Activated CD4-positive, CD25-positive, alpha-beta regulatory T cell treated with anti-CD3 and anti-CD28 coated beads, Interleukin-2, amount 50 U/mL, for 16 hours (primary cell): ENCODE results near the gene ECM1.
A peak's percentile ranks its signal among the peaks of the same experiment; 100 is the strongest.

Experiments used
- DNase-seq: peaks from one replicate; pipeline ENCODE4 v3.0.0-alpha.2; 2020; ENCODE audit warnings: low read depth, low spot score

ECM1 gene

GRCh38 chr1:150511985-150512660 is 4.2 kb downstream of the ECM1 start:
- DNase-seq: no peak

GRCh38 chr1:150512846-150513245 is 4.9 kb downstream of the ECM1 start:
- DNase-seq: no peak

- DNase-seq: no peak
Measured at GRCh38 chr1:150513351-150513791, 5.5 kb downstream of the ECM1 start.

GRCh38 chr1:150514260-150514659 is 6.4 kb downstream of the ECM1 start:
- DNase-seq: no peak

GRCh38 chr1:150514913-150515327 is 7.0 kb downstream of the ECM1 start:
- DNase-seq: no peak

- DNase-seq: peak; percentile 79
Measured at GRCh38 chr1:150515328-150516049, 7.6 kb downstream of the ECM1 start, which contains the start of gene FALEC. FALEC (plus strand) TSS chr1:150515752.

GRCh38 chr1:150516050-150516591 is 8.2 kb downstream of the ECM1 start:
- DNase-seq: no peak

GRCh38 chr1:150516616-150517015 is 8.7 kb downstream of the ECM1 start:
- no peak for DNase-seq

GRCh38 chr1:150521196-150521968 is 13.5 kb downstream of the ECM1 start:
- DNase-seq: no peak

- no peak for DNase-seq
Measured at GRCh38 chr1:150525348-150525747, 17.4 kb downstream of the ECM1 start.

GRCh38 chr1:150528196-150528595 is 20.3 kb downstream of the ECM1 start:
- DNase-seq: no peak

GRCh38 chr1:150529017-150529416 is 21.1 kb downstream of the ECM1 start:
- DNase-seq: no peak

- DNase-seq: no peak
Measured at GRCh38 chr1:150530491-150531159, 22.7 kb downstream of the ECM1 start.

- DNase-seq: no peak
Measured at GRCh38 chr1:150532860-150533259, 25.0 kb downstream of the ECM1 start.

GRCh38 chr1:150534002-150534401 is 26.1 kb downstream of the ECM1 start:
- no peak for DNase-seq

GRCh38 chr1:150535511-150536287 is 27.8 kb downstream of the ECM1 start:
- DNase-seq: no peak

GRCh38 chr1:150536836-150537731 is 29.2 kb downstream of the ECM1 start:
- no peak for DNase-seq

GRCh38 chr1:150537732-150538684 is 30.1 kb downstream of the ECM1 start:
- DNase-seq: no peak
